GM12801 (cell line): ENCODE measurements around the gene RBM20.

Experiments used
- TF ChIP-seq, protein P1 (sequence below): IDR thresholded peaks from one replicate; pipeline ENCODE4 v1.5.1; 2011; ENCODE audit warnings: control low read depth; ENCODE audit not compliant: insufficient read length; ENCODE audit errors: extremely low read depth

RBM20 gene

DNA sequence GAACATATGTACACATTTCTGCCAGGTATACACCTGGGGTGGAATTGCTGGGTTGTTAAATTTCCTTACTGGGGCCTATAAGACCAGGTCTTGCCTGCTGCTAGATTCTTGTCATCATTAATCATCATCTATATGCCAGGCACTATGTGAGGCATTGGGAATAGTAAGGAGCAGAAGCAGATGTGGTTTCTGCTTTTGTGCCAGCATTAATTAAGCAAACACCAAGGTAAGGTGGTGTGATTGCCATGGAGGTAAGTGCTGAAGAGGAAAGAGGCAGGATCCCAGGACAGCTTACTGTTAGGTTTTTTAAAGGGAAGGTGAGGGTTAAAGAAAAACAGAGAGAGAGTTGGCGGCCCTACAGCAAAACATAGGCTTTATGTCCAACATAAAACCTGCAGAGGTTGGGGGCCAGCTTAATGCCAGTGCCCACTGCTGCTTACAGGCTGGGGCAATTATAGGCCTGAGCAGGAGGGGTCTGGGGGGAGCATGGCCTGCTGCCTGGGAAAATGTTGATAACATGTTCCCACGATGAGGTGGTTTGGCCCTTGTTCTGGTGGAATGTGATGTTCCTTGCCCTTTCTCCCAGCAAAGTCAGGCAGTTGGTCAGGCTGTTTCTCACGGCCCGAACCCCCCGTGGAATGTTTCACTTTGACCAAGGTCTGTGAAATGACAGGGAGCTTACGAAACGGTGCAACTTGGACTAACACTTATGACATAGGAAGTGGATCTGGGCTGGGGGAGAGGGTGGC, 93.9 kb downstream of the RBM20 start:
- TF ChIP-seq, protein P1, sequence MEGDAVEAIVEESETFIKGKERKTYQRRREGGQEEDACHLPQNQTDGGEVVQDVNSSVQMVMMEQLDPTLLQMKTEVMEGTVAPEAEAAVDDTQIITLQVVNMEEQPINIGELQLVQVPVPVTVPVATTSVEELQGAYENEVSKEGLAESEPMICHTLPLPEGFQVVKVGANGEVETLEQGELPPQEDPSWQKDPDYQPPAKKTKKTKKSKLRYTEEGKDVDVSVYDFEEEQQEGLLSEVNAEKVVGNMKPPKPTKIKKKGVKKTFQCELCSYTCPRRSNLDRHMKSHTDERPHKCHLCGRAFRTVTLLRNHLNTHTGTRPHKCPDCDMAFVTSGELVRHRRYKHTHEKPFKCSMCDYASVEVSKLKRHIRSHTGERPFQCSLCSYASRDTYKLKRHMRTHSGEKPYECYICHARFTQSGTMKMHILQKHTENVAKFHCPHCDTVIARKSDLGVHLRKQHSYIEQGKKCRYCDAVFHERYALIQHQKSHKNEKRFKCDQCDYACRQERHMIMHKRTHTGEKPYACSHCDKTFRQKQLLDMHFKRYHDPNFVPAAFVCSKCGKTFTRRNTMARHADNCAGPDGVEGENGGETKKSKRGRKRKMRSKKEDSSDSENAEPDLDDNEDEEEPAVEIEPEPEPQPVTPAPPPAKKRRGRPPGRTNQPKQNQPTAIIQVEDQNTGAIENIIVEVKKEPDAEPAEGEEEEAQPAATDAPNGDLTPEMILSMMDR: no peak

DNA sequence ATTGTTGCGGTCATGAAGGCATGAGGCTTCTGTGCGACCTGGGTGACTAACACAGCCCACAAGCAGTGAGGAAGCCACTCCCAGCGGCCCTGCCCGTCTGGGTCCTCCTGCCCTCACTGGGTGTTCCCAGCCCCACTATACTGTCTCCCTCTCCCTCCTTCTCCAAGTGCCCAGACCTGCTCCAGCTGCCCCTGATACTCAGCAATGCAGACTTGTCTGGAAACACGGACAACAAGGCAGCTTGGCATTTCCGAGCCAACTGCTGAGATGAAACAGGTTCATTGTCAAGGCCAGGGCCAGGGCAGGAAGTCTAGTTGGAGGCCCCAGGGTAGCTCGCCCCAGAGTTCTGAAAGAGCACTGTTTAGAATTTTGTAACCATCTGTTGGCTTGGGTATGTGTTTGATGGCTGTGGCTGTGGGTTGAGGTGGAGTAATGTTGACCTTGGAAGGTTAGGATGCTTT, 95.7 kb downstream of the RBM20 start:
- TF ChIP-seq, protein P1: no peak

DNA sequence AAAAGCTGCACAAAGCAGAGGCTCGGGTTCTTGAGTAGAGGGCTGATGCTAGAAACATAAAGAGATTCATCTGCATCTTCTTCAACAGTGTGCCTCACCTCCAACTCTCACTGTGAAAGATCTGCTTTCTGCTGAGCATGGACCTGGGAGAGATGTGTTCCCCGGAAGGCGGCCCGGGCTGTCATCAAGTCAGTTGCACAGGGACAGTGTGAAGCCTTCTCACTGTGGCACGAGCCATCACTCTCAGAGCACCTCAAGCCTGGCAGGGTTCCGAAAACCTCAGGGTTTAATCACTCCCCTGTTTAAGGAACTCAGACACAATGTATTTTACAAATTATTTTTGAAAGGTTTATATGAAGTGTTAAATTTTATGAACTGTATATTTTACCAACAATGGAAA, 98.7 kb downstream of the RBM20 start:
- TF ChIP-seq, protein P1: no peak

DNA sequence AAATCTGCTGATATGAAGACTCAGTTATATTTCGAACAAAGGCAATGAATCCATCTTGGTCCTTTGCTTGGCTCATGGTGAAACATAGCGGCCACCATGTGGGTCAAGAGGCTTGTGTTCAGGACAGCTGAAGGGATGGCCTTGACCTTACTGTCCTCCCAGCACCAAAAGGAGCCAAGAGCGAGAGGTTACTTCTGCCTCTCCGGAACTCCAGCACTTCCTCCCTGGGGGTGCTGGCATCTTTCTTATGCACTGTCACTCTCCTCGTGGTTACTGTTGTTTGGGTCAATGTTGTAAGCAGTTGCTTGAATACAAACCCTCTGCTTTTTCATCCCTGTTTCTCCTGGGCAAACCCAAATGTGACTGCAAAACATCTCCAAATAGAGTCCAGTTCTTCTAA, 100.6 kb downstream of the RBM20 start:
- TF ChIP-seq, protein P1: no peak

DNA sequence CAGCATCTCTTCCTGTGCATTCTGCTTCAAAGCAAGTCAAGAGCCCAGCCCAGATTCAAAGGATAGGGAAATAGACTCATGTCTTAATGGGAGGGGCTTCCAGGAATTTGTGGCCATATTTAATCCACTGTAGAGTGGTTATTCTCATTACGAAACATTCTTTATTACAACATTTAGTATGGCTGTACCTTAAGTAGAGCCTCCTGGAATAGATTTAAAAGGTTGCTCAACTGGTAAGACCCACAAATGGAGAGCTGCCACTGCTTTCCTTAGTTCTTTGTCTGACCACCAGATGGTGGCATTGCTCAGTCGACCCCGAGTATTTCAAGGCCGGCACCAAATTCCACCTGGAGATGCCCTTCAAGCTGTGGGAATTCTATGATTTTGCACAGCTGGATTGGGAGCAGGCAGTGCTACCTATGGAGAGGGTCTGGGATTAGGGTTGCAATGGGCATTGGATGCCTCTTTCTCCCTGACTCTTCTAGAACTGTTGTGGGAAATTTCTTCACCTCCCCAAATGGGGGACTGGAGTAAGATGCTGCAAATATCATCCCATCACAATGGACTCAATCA, 102.2 kb downstream of the RBM20 start:
- TF ChIP-seq, protein P1: no peak

DNA sequence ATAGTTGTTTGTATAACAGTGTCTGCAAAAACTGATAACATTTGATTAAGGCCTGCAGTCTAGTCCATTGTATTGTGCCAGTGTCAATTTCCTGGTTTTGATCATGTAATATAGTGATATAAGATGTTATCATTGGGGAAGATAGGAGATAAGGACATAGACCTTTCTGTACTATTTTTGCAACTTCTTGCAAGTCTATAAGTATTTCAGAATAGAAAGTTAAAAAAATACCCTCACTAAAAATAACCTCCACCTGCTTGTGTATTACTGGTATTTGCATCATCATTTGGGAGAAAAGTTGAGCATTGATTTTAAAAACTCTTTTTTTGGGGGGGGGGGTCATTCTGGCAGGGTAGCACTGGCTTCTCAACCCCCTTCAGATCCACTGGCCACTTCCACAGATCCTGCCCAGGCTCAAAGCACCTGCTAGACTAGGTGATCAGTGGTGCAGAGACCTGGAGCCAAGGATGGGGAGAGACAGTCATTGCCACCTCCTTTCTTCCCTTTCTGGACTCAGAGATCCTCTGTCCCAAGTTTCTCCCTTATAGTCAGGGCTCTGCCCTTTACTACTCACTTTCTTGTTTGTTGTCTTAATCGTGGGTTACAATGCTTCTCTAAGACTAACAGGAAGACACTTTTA, 103.0 kb downstream of the RBM20 start:
- TF ChIP-seq, protein P1: no peak

DNA sequence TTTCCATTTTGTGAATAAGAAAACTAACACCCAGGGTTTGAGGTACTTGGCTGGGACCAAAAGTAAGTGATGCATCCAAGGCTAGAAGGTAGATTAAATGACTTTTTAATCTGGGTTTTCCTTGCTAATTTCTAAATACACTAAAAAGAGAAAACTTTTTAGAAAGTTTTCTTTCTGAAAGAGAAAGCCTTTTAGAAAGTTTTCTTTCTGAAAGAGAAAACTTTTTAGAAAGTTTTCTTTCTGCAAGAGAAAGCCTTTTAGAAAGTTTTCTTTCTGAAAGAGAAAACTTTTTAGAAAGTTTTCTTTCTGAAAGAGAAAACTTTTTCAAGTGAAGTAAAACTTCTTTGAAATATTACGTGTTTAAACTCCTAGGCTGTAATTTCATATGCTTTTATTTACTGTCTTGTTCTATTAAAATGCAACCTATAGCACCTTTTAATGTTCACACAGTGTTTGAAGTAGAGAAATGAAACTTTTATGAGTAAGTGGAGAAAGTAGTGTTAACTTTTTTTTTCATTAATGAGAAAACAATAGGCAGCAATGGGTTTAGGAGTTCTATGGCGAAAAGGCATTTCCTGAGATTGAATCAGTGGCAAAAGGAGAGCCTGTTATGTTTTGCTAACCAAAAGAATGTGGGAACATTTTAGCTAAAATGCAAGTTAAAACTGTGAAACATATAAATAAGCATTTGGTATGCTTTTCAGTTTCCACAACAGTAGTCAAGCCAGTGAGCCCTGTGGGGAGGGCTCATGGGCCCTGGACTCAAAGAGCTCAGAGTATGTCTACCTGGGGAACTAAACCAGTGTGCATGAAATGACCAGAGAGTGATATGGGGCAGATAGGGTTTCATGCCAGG, 103.7 kb downstream of the RBM20 start:
- TF ChIP-seq, protein P1: no peak
